H9 (cell line): ENCODE results near the gene USP40. TPM values are rescaled to one million over a fixed set of nuclear protein-coding genes. Genes with fewer than 3 reads are reported as not detected.

Experiments
- DNase-seq: peaks from one replicate; pipeline ENCODE4 v3.0.0-alpha.2; 2017
- H2AFZ ChIP-seq: one replicate; pipeline ENCODE4 v1.6.1; 2013; ENCODE audit warnings: mild to moderate bottlenecking, low read length, control low read depth, moderate library complexity
- H2AK5ac ChIP-seq: 2 replicates; pipeline ENCODE4 v1.6.1; 2013; ENCODE audit warnings: low read length, control low read depth, mixed read lengths; ENCODE audit not compliant: insufficient read length
- H2BK120ac ChIP-seq: one replicate; pipeline ENCODE4 v1.6.1; 2013; ENCODE audit warnings: low read depth, mild to moderate bottlenecking, low read length, control low read depth, inconsistent platforms; ENCODE audit not compliant: poor library complexity, severe bottlenecking
- H2BK12ac ChIP-seq: 2 replicates; pipeline ENCODE4 v1.6.1; 2013; ENCODE audit warnings: low read length, control low read depth, mixed read lengths, low read depth; ENCODE audit not compliant: insufficient read length
- H2BK15ac ChIP-seq: 2 replicates; pipeline ENCODE4 v1.6.1; 2013; ENCODE audit warnings: low read depth, low read length, control low read depth
- H2BK20ac ChIP-seq: one replicate; pipeline ENCODE4 v1.6.1; 2013; ENCODE audit warnings: low read depth, mild to moderate bottlenecking, low read length, control low read depth, inconsistent platforms; ENCODE audit not compliant: poor library complexity, severe bottlenecking
- H2BK5ac ChIP-seq: 2 replicates; pipeline ENCODE4 v1.6.1; 2013; ENCODE audit warnings: low read length, control low read depth, mixed read lengths; ENCODE audit not compliant: insufficient read length
- H3K14ac ChIP-seq: 2 replicates; pipeline ENCODE4 v1.6.1; 2013; ENCODE audit warnings: low read length, control low read depth; ENCODE audit not compliant: insufficient read depth
- H3K18ac ChIP-seq: 2 replicates; pipeline ENCODE4 v1.6.1; 2013; ENCODE audit warnings: low read depth, mild to moderate bottlenecking, mixed read lengths, low read length, control low read depth; ENCODE audit not compliant: insufficient read length
- H3K23ac ChIP-seq: 2 replicates; pipeline ENCODE4 v1.6.1; 2013; ENCODE audit warnings: low read length, control low read depth, mixed read lengths, low read depth; ENCODE audit not compliant: insufficient read length
- H3K23me2 ChIP-seq: 2 replicates; pipeline ENCODE4 v1.6.1; 2013; ENCODE audit warnings: low read depth, mild to moderate bottlenecking, mixed read lengths, low read length, control low read depth; ENCODE audit not compliant: insufficient read length, poor library complexity, severe bottlenecking
- H3K27ac ChIP-seq: 2 replicates; pipeline ENCODE4 v1.5.1; 2013; ENCODE audit warnings: low read length, control low read depth, mixed read lengths, low read depth; ENCODE audit not compliant: insufficient read length
- H3K27me3 ChIP-seq: 2 replicates; pipeline ENCODE4 v1.6.1; 2013; ENCODE audit warnings: low read length, control low read depth, inconsistent platforms; ENCODE audit not compliant: insufficient read depth
- H3K4ac ChIP-seq: 2 replicates; pipeline ENCODE4 v1.6.1; 2013; ENCODE audit warnings: low read depth, mild to moderate bottlenecking, control low read depth, inconsistent platforms, low read length, moderate library complexity
- H3K4me1 ChIP-seq: 2 replicates; pipeline ENCODE4 v1.6.1; 2013; ENCODE audit warnings: low read length, control low read depth, inconsistent platforms; ENCODE audit not compliant: insufficient read depth
- H3K4me2 ChIP-seq: 2 replicates; pipeline ENCODE4 v1.6.1; 2013; ENCODE audit warnings: low read length, control low read depth, mixed read lengths; ENCODE audit not compliant: insufficient read length, insufficient read depth
- H3K56ac ChIP-seq: 2 replicates; pipeline ENCODE4 v1.6.1; 2013; ENCODE audit warnings: low read depth, mild to moderate bottlenecking, mixed read lengths, low read length, control low read depth; ENCODE audit not compliant: insufficient read length
- H3K79me1 ChIP-seq: 2 replicates; pipeline ENCODE4 v1.6.1; 2013; ENCODE audit warnings: low read depth, mild to moderate bottlenecking, moderate library complexity, low read length, control low read depth, inconsistent platforms; ENCODE audit not compliant: insufficient read depth, poor library complexity, severe bottlenecking
- H3K79me2 ChIP-seq: 2 replicates; pipeline ENCODE4 v1.6.1; 2013; ENCODE audit warnings: low read length, control low read depth, inconsistent platforms; ENCODE audit not compliant: insufficient read depth
- H3K9ac ChIP-seq: 2 replicates; pipeline ENCODE4 v1.6.1; 2013; ENCODE audit warnings: low read length, control low read depth, mixed read lengths; ENCODE audit not compliant: insufficient read length; ENCODE audit errors: extremely low read depth
- H3K9me3 ChIP-seq: one replicate; pipeline ENCODE4 v1.6.1; 2013; ENCODE audit warnings: low read depth, low read length, inconsistent platforms; ENCODE audit not compliant: control insufficient read depth
- H3T11ph ChIP-seq: one replicate; pipeline ENCODE4 v1.6.1; 2013; ENCODE audit warnings: mild to moderate bottlenecking, low read length, control low read depth, inconsistent platforms
- H4K20me1 ChIP-seq: one replicate; pipeline ENCODE4 v1.6.1; 2013; ENCODE audit not compliant: control insufficient read depth, insufficient read length, insufficient read depth
- H4K5ac ChIP-seq: 2 replicates; pipeline ENCODE4 v1.6.1; 2013; ENCODE audit warnings: low read depth, mild to moderate bottlenecking, mixed read lengths, low read length, control low read depth; ENCODE audit not compliant: insufficient read length
- H4K8ac ChIP-seq: replicated peaks from 2 replicates; pipeline ENCODE4 v1.6.1; 2013; ENCODE audit warnings: low read length, control low read depth, mixed read lengths, low read depth; ENCODE audit not compliant: insufficient read length
- H4K91ac ChIP-seq: 2 replicates; pipeline ENCODE4 v1.6.1; 2013; ENCODE audit warnings: low read depth, mild to moderate bottlenecking, moderate library complexity, mixed read lengths, low read length, control low read depth; ENCODE audit not compliant: insufficient read length
- H3K27ac Mint-ChIP-seq, 3 experiments: 2 replicates in 2 of 3; 3 replicates in 1 of 3; pipeline ENCODE4 v1.8.0; 2020 to 2021; ENCODE audit warnings: mixed read lengths in 3 of 3, mild to moderate bottlenecking in 1 of 3, moderate library complexity in 1 of 3
- H3K27me3 Mint-ChIP-seq: 2 replicates; pipeline ENCODE4 v1.8.0; 2021; ENCODE audit warnings: low read depth, mild to moderate bottlenecking, moderate library complexity, mixed read lengths
- H3K36me3 Mint-ChIP-seq, 3 experiments: 2 replicates in 2 of 3; 3 replicates in 1 of 3; pipeline ENCODE4 v1.8.0; 2020 to 2021; ENCODE audit warnings: low read depth in 3 of 3, mixed read lengths in 3 of 3; ENCODE audit not compliant: insufficient read depth in 1 of 3
- H3K4me1 Mint-ChIP-seq, 2 experiments: 2 replicates each; pipeline ENCODE4 v1.8.0; 2020; ENCODE audit warnings: mixed read lengths in 2 of 2
- H3K4me3 Mint-ChIP-seq, 2 experiments: 2 replicates in 1 of 2; 3 replicates in 1 of 2; pipeline ENCODE4 v1.8.0; 2020 to 2021; ENCODE audit warnings: mild to moderate bottlenecking in 2 of 2, mixed read lengths in 2 of 2, moderate library complexity in 1 of 2
- H3K9me3 Mint-ChIP-seq, 2 experiments: 2 replicates in 1 of 2; 3 replicates in 1 of 2; pipeline ENCODE4 v1.8.0; 2020; ENCODE audit warnings: mild to moderate bottlenecking in 2 of 2, mixed read lengths in 2 of 2, moderate library complexity in 1 of 2
- CTCF ChIP-seq: fragments of 200-600 bp; sonication (generic); conservative IDR thresholded peaks from 3 replicates; pipeline ENCODE4 v1.8.0; 2021; ENCODE audit warnings: antibody characterized with exemption, mild to moderate bottlenecking
- WGBS: extraction: QIAGEN DNeasy Blood & Tissue Kit; methylation state at CpG from one replicate; pipeline ENCODE4 v1.1.7; 2013; ENCODE audit warnings: missing lambda C conversion rate, low lambda C conversion rate, mixed read lengths; ENCODE audit not compliant: insufficient read length; ENCODE audit errors: extremely low coverage; 5-methylcytosine and 5-hydroxymethylcytosine counted together
- total RNA-seq: library from RNA; stranded (reverse); gene quantifications from 2 replicates; pipeline ENCODE4 v1.2.1, GENCODE V29; 2021

USP40 gene
- total RNA-seq, 1 experiment from 2014 or later: 7.5 TPM

GRCh38 chr2:233470839-233471238, 95.7 kb downstream of the USP40 start:
- Histone ChIP-seq H3K4ac (no peak overlapping the region), H3K9me3 (no peaks in the 10 kb centered on the region), H4K20me1 (peaks cover 2% of the 10 kb centered on the region), H3K4me2 (no peak overlapping the region), H3K4me1 (no peaks in the 10 kb centered on the region), H3K9ac (no peak overlapping the region), H2BK15ac (no peak overlapping the region), H3K27ac (no peak overlapping the region), H4K8ac (no peak overlapping the region), H3K56ac (no peak overlapping the region), H2BK12ac (no peak overlapping the region), H3K79me2 (no peaks in the 10 kb centered on the region), H2BK120ac (no peak overlapping the region), H3K27me3 (no peaks in the 10 kb centered on the region), H3K23me2 (no peaks in the 10 kb centered on the region), H2BK5ac (no peak overlapping the region), H2BK20ac (no peak overlapping the region), H3K14ac (no peak overlapping the region), H3K23ac (no peak overlapping the region), H4K5ac (no peak overlapping the region), H3T11ph (no peak overlapping the region), H2AK5ac (no peak overlapping the region), H4K91ac (no peak overlapping the region), H3K79me1 (no peaks in the 10 kb centered on the region), H3K18ac (no peak overlapping the region), H2AFZ (no peak overlapping the region)
- H3K4me3 Mint-ChIP-seq: no peak overlapping the region
- no peaks in the 10 kb centered on the region; the same call in 1 of the 2 replicates for H3K27me3 Mint-ChIP-seq
- peaks cover 20 to 40% (median 31%) of the 10 kb centered on the region in 3 experiments; a peak in 6 of 7 replicates for H3K36me3 Mint-ChIP-seq
- H3K4me1 Mint-ChIP-seq: peaks cover 4 to 6% of the 10 kb centered on the region in 2 experiments
- H3K27ac Mint-ChIP-seq: no peak overlapping the region; a peak in 1 of 7 replicates
- DNase-seq: no peak
- WGBS: no CpG with 5 or more reads among the region's 14 CpGs
- no peaks in the 10 kb centered on the region for H3K9me3 Mint-ChIP-seq
- TF ChIP-seq CTCF: no peak
